Activated T-cell treated with anti-CD3 and anti-CD28 coated beads, Interleukin-2, amount 50 U/mL, for 24 hours (primary cell): ENCODE results near the gene CUBN.

Experiments used
- DNase-seq: peaks from one replicate; pipeline ENCODE4 v3.0.0-alpha.2; 2020
- H3K27ac Mint-ChIP-seq: 2 replicates; pipeline ENCODE4 v1.8.0; 2020; ENCODE audit warnings: mild to moderate bottlenecking, mixed read lengths
- H3K27me3 Mint-ChIP-seq: 2 replicates; pipeline ENCODE4 v1.8.0; 2020; ENCODE audit warnings: mixed read lengths
- H3K36me3 Mint-ChIP-seq: 2 replicates; pipeline ENCODE4 v1.8.0; 2020; ENCODE audit warnings: low read depth, mixed read lengths
- H3K4me1 Mint-ChIP-seq: 2 replicates; pipeline ENCODE4 v1.8.0; 2020; ENCODE audit warnings: low read depth, mixed read lengths
- H3K4me3 Mint-ChIP-seq: 2 replicates; pipeline ENCODE4 v1.8.0; 2020; ENCODE audit warnings: mild to moderate bottlenecking, moderate library complexity, mixed read lengths
- H3K9me3 Mint-ChIP-seq: 2 replicates; pipeline ENCODE4 v1.8.0; 2020; ENCODE audit warnings: mixed read lengths

CUBN gene

DNA sequence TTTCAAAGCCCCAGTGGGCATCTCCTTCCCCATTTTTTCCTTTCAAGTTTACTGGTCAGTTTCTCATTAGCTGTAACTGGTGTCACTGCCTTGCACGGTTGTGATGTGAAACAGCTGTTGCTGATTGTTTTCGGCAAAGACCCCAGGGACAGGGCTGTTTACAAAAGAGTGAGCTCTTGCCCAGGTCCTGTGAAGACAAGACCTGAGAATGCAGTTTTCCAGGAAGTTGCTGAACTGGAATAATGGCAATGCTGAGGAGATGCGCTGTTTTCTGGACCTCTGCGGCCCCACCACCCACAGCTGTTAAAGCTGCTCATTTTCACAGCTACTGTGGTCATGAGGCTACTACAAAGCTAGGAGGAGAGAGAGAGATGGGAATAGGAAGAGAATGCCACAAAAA lies 195.8 kb downstream of the CUBN start:
- Mint-ChIP-seq H3K27ac (no peak overlapping the region), H3K4me3 (no peak overlapping the region), H3K4me1 (peaks cover 6% of the 10 kb centered on the region), H3K36me3 (peaks cover under 1% of the 10 kb centered on the region), H3K27me3 (no peaks in the 10 kb centered on the region), H3K9me3 (no peaks in the 10 kb centered on the region)
- no peak for DNase-seq

DNA sequence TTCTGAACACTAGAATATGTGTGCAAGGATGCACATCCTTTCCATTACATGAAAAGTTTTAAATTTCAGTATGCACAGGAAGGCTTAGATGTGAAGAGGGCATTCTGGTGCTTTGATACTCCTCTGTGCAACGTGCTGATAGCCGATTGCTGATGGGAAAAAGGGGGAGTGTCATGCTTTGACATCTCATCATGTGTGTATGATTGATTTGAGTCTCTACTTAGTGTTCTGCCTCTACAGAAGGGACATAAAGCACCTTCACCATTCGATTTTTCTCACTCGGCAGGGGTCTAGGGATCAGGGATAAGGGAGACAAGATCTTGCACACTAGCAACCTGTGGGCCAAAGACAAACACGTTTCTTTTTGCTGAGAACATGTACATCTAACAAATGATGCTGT lies 197.7 kb downstream of the CUBN start:
- Mint-ChIP-seq H3K36me3 (peaks cover 1% of the 10 kb centered on the region), H3K27me3 (no peaks in the 10 kb centered on the region), H3K4me1 (peaks cover 6% of the 10 kb centered on the region), H3K9me3 (no peaks in the 10 kb centered on the region), H3K27ac (no peak overlapping the region), H3K4me3 (no peak overlapping the region)
- DNase-seq = no peak

DNA sequence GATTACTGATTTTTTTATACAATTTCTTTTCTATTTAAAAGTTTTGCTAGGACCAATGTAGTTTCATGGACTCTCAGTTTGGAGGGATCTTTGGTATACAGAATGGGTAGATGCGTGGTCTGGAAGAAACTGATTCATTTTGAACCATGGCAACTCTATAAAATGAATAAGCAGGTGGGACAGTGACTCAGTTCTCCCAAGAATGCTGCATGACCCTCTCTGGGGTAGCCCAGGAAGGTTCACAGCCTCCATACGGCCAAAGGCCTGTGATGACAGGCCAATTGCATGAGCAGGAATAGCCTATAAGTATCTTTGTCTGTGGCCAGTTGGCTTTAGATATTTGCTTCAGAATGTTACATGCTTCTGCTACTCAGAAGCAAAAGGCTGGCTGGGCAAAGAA lies 199.1 kb downstream of the CUBN start:
- peaks cover 6% of the 10 kb centered on the region for H3K4me1 Mint-ChIP-seq
- H3K27me3 Mint-ChIP-seq = no peaks in the 10 kb centered on the region
- no peaks in the 10 kb centered on the region for H3K9me3 Mint-ChIP-seq
- peaks cover 1% of the 10 kb centered on the region for H3K36me3 Mint-ChIP-seq
- no peak overlapping the region for H3K4me3 Mint-ChIP-seq
- no peak overlapping the region for H3K27ac Mint-ChIP-seq
- DNase-seq = no peak

DNA sequence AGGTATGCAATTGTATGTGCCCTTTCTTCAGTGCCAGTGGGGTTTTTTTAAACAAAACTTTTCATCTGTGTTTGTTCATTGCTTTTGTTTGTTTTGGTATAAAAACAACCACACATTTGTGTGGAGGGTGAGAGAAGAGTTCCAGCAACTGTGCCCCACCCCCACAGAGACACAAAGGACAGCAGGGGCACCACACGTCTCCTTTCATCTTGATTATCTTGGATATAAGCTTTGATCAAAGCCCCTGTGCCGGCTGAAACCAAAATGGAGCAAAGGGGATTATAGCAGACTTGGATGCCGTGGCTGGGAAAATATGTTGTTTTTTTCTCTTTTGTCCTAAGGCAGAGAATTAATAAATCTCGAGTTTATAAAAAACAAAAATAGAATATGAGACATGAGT lies 200.5 kb downstream of the CUBN start:
- no peaks in the 10 kb centered on the region for H3K9me3 Mint-ChIP-seq
- no peak for DNase-seq
- no peak overlapping the region for H3K27ac Mint-ChIP-seq
- H3K4me3 Mint-ChIP-seq = no peak overlapping the region
- no peaks in the 10 kb centered on the region for H3K27me3 Mint-ChIP-seq
- peaks cover 6% of the 10 kb centered on the region for H3K4me1 Mint-ChIP-seq
- peaks cover 1% of the 10 kb centered on the region for H3K36me3 Mint-ChIP-seq

DNA sequence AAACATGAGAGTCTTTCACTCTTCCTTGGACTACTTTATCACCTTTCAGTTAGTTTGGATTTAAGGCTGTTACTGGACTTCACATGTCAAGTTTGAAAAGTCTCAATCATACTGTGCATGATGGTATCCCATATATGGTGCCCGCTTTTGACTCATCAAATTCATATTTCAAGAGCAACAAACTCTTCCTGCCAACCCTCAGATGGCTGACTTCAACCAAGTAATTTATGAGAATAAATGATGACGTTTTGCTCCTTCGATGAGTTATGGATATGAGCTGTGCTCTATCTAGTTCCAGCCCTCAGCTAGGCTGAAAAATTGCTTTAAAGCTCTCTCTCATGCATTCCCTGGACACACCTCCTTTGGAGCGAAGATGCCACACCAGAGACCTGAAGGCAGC lies 202.1 kb downstream of the CUBN start:
- no peak overlapping the region for H3K27ac Mint-ChIP-seq
- H3K9me3 Mint-ChIP-seq = no peaks in the 10 kb centered on the region
- H3K27me3 Mint-ChIP-seq = no peaks in the 10 kb centered on the region
- peaks cover 6% of the 10 kb centered on the region for H3K4me1 Mint-ChIP-seq
- no peak overlapping the region for H3K4me3 Mint-ChIP-seq
- H3K36me3 Mint-ChIP-seq = peaks cover 1% of the 10 kb centered on the region
- no peak for DNase-seq

DNA sequence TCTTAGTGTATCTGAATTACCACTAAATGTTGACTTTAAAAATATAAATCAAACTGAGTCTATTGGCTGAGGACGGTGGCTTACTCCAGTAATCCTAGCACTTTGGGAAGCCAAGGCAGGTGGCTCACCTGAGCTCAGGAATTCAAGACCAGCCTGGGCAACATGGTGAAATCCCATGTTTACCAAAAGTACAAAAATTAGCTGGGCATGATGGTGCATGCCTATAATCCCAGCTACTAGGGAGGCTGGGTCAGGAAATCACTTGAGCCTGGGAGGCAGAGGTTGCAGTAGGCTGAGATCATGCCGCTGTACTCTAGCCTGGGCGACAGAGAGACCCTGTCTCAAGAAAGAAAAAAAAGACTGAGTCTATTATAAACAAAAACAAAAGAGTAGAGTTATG lies 205.9 kb downstream of the CUBN start:
- no peak overlapping the region for H3K4me3 Mint-ChIP-seq
- no peaks in the 10 kb centered on the region for H3K9me3 Mint-ChIP-seq
- no peak for DNase-seq
- H3K36me3 Mint-ChIP-seq = peaks cover under 1% of the 10 kb centered on the region
- no peaks in the 10 kb centered on the region for H3K27me3 Mint-ChIP-seq
- no peaks in the 10 kb centered on the region for H3K4me1 Mint-ChIP-seq
- no peak overlapping the region for H3K27ac Mint-ChIP-seq

DNA sequence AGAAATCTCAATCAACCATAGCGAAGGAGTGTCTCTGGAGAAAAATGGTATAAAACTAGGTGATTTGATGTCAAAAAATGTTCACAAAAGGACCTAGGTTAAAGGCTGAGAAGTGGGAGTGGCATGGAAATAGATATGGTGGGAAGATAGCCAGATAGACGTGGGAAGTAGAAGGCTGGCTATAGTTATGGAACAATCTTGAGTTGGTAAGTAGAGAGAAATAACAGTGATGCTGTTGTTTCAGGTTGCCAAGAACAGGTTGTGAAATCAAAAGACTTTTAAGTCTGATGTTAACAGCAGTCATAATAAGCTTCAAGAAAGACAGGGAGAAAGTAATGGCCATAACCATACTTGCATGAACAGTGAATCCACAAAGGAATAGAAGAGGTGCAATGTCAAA lies 206.3 kb downstream of the CUBN start:
- no peaks in the 10 kb centered on the region for H3K27me3 Mint-ChIP-seq
- H3K9me3 Mint-ChIP-seq = no peaks in the 10 kb centered on the region
- no peak overlapping the region for H3K4me3 Mint-ChIP-seq
- no peaks in the 10 kb centered on the region for H3K36me3 Mint-ChIP-seq
- H3K27ac Mint-ChIP-seq = no peak overlapping the region
- H3K4me1 Mint-ChIP-seq = no peaks in the 10 kb centered on the region
- DNase-seq = no peak

DNA sequence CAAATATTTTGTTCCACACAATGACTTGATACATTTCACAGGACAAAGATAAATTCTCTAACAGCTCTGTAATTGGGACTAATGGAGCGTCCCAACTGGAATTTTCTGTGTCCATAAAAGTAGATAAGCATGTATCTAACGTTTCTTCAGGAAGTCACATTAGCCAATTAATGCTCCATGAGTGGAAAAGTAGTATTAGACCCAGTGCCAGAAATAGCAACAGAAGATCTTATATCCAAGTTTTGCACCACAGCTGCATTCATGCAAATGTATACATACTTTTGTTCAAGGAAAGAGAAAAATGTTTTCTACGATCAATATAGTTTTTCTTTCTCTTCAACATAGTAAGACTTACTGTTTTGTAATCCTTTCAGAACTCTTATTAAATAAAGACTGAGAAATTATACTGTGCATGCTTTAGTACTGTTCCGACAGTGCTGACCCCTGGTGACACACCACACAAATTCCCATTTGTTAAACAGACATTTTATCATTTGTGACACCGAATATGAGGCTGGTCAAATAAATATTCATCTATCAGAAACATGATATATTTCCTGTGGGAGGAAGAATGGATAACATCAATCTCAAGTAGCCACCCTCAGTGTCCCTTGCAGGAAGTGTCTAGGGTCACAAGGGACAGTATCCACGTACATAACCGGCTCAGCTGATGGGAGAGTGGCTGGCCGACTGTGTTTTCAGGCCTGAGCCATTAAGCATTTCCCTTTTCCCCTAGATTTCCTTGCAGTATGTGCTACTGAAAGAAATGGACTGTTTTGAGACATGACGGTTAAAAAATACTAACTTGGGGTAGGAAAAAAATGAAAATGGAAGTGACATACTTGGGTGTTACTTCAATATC lies 210.3 kb downstream of the CUBN start:
- H3K4me1 Mint-ChIP-seq = no peaks in the 10 kb centered on the region
- peaks cover 11% of the 10 kb centered on the region for H3K36me3 Mint-ChIP-seq
- H3K27ac Mint-ChIP-seq = no peak overlapping the region
- no peaks in the 10 kb centered on the region for H3K9me3 Mint-ChIP-seq
- no peaks in the 10 kb centered on the region for H3K27me3 Mint-ChIP-seq
- H3K4me3 Mint-ChIP-seq = no peak overlapping the region
- no peak for DNase-seq

DNA sequence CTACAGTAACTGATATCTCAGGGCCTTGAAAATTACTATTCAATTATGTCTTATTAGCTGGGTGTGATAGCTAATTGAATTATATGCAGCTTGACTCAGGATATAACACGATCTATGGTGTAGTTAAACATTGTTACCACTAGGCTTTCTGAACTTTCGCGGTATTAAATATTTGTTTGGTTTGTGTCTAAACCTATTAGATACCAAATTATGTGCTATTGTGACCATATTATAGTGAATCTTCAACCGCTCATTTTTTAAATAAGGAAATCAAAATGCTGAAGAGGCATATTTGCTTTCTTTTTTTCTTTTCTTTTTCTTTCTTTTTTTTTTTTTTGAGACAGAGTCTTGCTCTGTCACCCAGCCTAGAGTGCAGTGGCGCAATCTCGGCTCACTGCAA lies 213.1 kb downstream of the CUBN start:
- H3K27ac Mint-ChIP-seq = no peak overlapping the region
- no peaks in the 10 kb centered on the region for H3K9me3 Mint-ChIP-seq
- no peak for DNase-seq
- no peak overlapping the region for H3K4me3 Mint-ChIP-seq
- H3K36me3 Mint-ChIP-seq = peaks cover 16% of the 10 kb centered on the region
- no peaks in the 10 kb centered on the region for H3K4me1 Mint-ChIP-seq
- H3K27me3 Mint-ChIP-seq = no peaks in the 10 kb centered on the region

DNA sequence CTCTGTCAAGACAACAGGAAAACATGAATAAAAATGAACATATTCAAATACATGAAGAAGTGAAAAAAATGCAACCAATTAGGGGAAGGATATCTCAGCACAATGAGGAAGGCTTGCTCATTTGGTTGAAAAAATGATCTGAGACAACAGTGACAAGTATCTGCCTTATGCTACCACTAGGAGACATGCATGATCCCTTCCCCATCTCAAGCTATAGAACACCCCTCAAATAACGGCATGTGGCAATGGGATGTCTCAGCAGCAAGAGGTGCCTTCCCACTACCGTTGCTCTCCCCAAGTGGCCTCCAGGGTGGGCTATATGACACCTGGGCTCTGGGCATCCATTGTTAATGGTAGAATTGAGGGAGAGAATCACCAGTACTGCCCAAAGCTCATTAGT lies 214.3 kb downstream of the CUBN start:
- no peaks in the 10 kb centered on the region for H3K27me3 Mint-ChIP-seq
- no peak overlapping the region for H3K4me3 Mint-ChIP-seq
- H3K27ac Mint-ChIP-seq = no peak overlapping the region
- no peak for DNase-seq
- no peaks in the 10 kb centered on the region for H3K9me3 Mint-ChIP-seq
- H3K4me1 Mint-ChIP-seq = peaks cover 3% of the 10 kb centered on the region
- H3K36me3 Mint-ChIP-seq = peaks cover 16% of the 10 kb centered on the region

DNA sequence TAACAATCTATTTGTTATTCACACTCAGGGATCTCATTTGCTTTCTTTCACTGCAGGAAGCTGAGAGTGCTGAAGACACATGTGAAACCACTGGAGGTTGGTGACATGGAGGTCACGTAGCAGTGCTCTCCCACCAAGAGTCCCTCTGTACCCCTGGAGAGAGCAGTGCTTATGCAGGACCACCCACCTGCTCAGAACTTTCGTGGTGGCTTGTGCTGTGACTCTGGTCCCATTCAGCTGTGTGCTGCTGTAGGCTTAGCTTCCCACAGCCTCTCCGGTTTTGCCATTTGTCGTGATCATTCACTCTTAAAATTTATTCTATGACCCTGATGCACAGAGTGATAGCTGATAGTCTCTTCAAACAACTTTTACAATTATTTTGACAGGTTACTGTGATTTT lies 216.3 kb downstream of the CUBN start:
- H3K36me3 Mint-ChIP-seq = peaks cover 16% of the 10 kb centered on the region

DNA sequence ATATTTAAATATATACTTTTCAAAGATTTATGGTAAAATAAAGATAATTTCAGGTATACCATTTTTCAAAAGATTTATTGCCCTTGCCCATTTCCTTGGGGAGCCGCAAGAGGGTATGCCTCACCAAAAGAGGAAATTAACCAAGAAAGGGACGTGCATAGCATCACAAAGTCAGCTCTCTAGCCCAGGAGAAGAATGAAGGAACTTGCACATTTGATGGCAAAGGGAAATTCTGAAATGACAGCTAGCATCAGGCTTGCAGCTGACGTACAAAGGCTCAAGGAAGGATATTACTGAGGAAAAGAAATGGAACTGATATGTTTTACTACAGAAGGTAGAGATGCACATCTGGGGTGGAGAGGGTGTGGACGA lies 218.8 kb downstream of the CUBN start:
- DNase-seq = no peak
- Mint-ChIP-seq H3K27ac (no peak overlapping the region), H3K4me3 (no peak overlapping the region), H3K4me1 (peaks cover 9% of the 10 kb centered on the region), H3K9me3 (no peaks in the 10 kb centered on the region), H3K36me3 (peaks cover 16% of the 10 kb centered on the region), H3K27me3 (no peaks in the 10 kb centered on the region)

More for the DNA sequence above, 216.3 kb downstream of the CUBN start:
- no peak overlapping the region for H3K4me3 Mint-ChIP-seq
- H3K9me3 Mint-ChIP-seq = no peaks in the 10 kb centered on the region
- peaks cover 3% of the 10 kb centered on the region for H3K4me1 Mint-ChIP-seq
- no peak for DNase-seq
- H3K27me3 Mint-ChIP-seq = no peaks in the 10 kb centered on the region
- H3K27ac Mint-ChIP-seq = no peak overlapping the region

DNA sequence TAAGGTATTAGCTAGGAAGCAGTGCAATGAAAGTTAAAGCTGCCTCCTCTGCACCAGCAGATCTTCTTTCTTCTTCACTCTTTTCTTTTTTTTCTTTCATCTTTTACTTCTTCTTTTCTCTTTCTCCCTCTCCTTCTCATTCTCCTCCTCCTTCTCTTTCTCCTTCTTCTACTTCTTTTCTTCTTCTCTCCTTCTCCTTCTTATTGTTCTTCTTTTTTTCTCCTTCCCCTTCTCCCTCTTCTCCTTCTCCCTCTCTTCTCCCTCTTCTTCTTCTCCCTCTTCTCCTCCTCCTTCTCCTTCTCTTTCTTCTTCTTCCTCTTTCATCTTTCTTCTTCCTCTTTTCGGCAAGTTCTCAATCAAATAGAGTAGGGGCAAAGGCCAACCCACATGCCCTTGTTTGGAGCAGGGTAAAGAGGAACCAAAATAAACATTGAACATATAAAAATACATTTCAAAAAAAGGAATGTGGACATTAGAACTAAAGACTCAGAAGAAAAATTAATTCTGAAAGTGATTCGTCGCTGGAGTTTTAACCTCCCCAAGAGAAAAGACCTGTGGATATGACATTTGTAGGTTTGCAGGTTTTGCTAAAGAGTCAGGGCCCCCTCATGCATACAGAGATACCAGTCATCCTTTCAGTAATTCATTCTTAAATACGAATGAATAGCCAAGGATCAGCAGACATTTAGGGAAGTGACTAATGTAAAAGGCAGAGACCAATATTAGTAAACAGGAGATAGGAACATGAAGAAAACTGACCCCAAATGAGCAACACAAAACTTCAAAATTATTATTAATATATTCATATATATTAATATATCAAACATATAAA lies 219.4 kb downstream of the CUBN start:
- Mint-ChIP-seq H3K4me1 (peaks cover 9% of the 10 kb centered on the region), H3K4me3 (no peak overlapping the region), H3K27me3 (no peaks in the 10 kb centered on the region), H3K36me3 (peaks cover 11% of the 10 kb centered on the region), H3K27ac (no peak overlapping the region), H3K9me3 (no peaks in the 10 kb centered on the region)
- DNase-seq = no peak

DNA sequence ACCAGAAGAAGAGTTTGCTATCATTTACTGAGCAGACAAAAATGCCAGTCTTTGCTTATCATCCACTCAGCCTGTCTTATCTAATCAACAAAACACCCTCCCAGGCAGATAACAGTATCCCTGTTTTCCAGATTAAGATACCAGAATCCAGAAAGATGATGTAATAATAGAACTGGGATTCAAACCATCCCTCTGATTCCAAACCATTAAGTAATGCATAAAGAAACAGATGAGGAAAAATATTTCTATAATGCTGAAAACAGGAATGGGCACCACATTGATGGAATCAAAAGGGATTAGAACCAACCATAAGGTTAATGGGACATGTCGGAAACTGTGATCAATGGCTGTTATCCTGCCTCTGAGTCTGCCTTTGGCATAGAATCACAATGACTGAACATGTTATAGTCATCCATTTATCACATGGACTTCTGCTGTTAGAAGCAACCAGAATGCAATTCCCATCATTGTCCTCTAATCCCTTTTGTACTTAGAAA lies 220.3 kb downstream of the CUBN start:
- no peak for DNase-seq
- Mint-ChIP-seq H3K4me3 (no peak overlapping the region), H3K9me3 (no peaks in the 10 kb centered on the region), H3K4me1 (peaks cover 9% of the 10 kb centered on the region), H3K27ac (no peak overlapping the region), H3K27me3 (no peaks in the 10 kb centered on the region), H3K36me3 (peaks cover 4% of the 10 kb centered on the region)

DNA sequence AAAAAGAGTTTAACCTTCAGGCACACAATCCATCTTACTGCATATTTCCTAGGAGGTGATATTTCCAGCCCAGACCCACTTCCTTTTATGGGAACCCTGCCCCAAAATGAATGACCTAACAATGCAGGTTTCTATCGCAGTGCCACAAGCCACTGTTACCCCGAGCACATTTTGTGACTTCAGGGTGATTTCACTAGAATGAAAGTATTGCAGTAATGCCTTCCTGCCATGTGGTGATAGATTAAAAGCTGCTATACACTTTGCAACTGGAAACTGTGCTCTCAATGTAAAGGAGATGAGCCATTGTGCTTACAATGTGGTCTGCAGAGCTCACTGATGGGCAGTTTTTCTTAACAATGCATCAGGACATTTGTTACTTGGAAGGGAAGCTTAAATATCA lies 221.9 kb downstream of the CUBN start:
- no peaks in the 10 kb centered on the region for H3K9me3 Mint-ChIP-seq
- no peak overlapping the region for H3K27ac Mint-ChIP-seq
- no peak for DNase-seq
- peaks cover 3% of the 10 kb centered on the region for H3K36me3 Mint-ChIP-seq
- no peak overlapping the region for H3K4me3 Mint-ChIP-seq
- H3K27me3 Mint-ChIP-seq = no peaks in the 10 kb centered on the region
- H3K4me1 Mint-ChIP-seq = peaks cover 12% of the 10 kb centered on the region
